ENCODE data around the gene AWAT2. TPM values are rescaled to one million over a fixed set of nuclear protein-coding genes. Genes with fewer than 3 reads are reported as not detected.

AWAT2 gene
- total and polyA plus RNA-seq, 10 of the 15 experiments (the other 5 are each of a cell fraction or from before 2014, with no cell fraction given) = not detected

DNA sequence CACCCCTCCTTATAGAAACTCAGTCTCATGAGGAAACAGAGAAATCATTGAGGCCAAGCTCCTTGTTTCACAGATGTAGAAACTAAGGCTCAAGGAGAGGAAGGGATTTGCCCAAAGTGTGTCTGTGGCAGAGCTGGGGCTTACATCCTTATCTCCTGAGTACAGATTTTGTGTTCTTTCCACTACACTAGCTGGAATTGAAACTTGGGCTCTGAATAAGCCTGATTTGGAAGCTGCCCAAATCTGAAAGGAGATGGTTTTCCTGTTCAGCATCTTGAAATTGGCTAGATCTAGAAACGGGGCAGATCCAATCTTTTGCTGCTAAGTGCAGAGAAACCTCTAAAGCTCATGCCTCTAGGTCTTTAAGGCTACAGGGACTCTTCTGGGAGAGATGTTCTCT, 24.3 kb downstream of the AWAT2 start:
- no peak overlapping the region for H3K27ac ChIP-seq (ENCODE audit: control insufficient read depth, insufficient read depth)
- H4K20me1 ChIP-seq (ENCODE audit: control insufficient read depth, insufficient read depth) = no peaks in the 10 kb centered on the region
- intact Hi-C loops (cut with micrococcal nuclease; ENCODE audit: unreplicated experiment) = no loop called here
- no peaks in the 10 kb centered on the region for H3K79me2 ChIP-seq (ENCODE audit: control insufficient read depth, insufficient read depth, low read length)
- H3K4me1 ChIP-seq (ENCODE audit: control insufficient read depth, insufficient read depth, low read length) = no peaks in the 10 kb centered on the region
- ChIA-PET RAD21 (ENCODE audit: unreplicated experiment) (no interaction called here), SMC1A (ENCODE audit: uncharacterized antibody, unreplicated experiment) (no interaction called here), POLR2A (no interaction called here), CTCF (interaction anchor here (0.9 to 1.5 kb wide), 2 partner anchors 13 to 487 kb away, joined by 3 read pairs; no protein-coding TSS in a partner anchor)
- H3K36me3 ChIP-seq (ENCODE audit: control insufficient read depth in 2 of 2, insufficient read depth in 2 of 2, low read length in 1 of 2) = no peaks in the 10 kb centered on the region
- no peak overlapping the region for H3K9ac ChIP-seq (ENCODE audit: control insufficient read depth, insufficient read depth, low read length)
- no peaks in the 10 kb centered on the region for H3K9me3 ChIP-seq (replicated peaks; ENCODE audit: control insufficient read depth, insufficient read depth, low read length)
- ATAC-seq (no peak), DNase-seq (ENCODE audit: low read depth, low spot score) (no peak), FAIRE-seq (no peak)
- no peak overlapping the region for H3K4me3 ChIP-seq
- in situ Hi-C loops (cut with MboI) = loop anchor here (25.0 kb wide), 2 partner anchors 112 to 412 kb away; partner anchors contain the start of genes DLG3 and IGBP1
- no peak for TF ChIP-seq CHD1 (IDR thresholded peaks at IDR 0.05; ENCODE audit: low read depth, low read length)
- H3K27me3 ChIP-seq (replicated peaks in 1 of 2; ENCODE audit: control insufficient read depth in 2 of 2, insufficient read depth in 2 of 2, low read length in 1 of 2) = no peaks in the 10 kb centered on the region
- H3K4me2 ChIP-seq (ENCODE audit: control insufficient read depth, insufficient read depth) = no peak overlapping the region
- WGBS (ENCODE audit: insufficient coverage, insufficient replicate concordance, low lambda C conversion rate, missing lambda C conversion rate) = 0% methylated on average over 1 of the region's 1 CpG
- no TSS peak for BruUV-seq (replicated peaks)
- no peak overlapping the region for H2AFZ ChIP-seq (ENCODE audit: control insufficient read depth, low read depth, low read length)

DNA sequence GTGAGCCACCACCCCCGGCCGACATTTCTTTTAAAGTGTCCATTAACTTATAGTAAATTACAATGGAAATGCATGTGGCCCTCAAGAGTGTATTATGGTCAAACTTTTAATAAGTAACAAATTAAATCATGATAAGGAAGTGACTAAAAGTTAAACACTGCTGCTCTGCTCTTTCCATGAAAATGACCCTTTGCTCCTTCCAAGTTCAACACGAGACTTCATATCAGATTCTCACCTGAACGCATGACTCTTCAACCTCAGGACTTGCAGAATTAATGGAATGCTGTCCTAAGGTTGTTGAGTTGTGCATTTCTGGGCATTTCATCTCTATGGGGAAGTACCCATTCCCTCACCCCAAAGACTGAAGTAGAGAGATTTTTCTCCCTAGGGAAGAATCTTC, 27.1 kb downstream of the AWAT2 start:
- FAIRE-seq (no peak), ATAC-seq (no peak), DNase-seq (ENCODE audit: low read depth, low spot score) (no peak)
- SMC1A ChIA-PET (ENCODE audit: uncharacterized antibody, unreplicated experiment) = no interaction called here
- in situ Hi-C loops (cut with MboI) = no loop called here
- TF ChIP-seq, protein P1, sequence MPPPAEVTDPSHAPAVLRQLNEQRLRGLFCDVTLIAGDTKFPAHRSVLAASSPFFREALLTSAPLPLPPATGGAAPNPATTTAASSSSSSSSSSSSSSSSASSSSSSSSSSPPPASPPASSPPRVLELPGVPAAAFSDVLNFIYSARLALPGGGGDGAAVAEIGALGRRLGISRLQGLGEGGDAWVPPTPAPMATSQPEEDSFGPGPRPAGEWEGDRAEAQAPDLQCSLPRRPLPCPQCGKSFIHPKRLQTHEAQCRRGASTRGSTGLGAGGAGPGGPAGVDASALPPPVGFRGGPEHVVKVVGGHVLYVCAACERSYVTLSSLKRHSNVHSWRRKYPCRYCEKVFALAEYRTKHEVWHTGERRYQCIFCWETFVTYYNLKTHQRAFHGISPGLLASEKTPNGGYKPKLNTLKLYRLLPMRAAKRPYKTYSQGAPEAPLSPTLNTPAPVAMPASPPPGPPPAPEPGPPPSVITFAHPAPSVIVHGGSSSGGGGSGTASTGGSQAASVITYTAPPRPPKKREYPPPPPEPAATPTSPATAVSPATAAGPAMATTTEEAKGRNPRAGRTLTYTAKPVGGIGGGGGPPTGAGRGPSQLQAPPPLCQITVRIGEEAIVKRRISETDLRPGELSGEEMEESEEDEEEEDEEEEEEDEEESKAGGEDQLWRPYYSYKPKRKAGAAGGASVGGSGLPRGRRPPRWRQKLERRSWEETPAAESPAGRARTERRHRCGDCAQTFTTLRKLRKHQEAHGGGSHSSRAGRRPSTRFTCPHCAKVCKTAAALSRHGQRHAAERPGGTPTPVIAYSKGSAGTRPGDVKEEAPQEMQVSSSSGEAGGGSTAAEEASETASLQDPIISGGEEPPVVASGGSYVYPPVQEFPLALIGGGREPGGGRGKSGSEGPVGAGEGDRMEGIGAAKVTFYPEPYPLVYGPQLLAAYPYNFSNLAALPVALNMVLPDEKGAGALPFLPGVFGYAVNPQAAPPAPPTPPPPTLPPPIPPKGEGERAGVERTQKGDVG (CRISPR knock-in tag; IDR thresholded peaks at IDR 0.05) = no peak
- TF ChIP-seq, protein P2, sequence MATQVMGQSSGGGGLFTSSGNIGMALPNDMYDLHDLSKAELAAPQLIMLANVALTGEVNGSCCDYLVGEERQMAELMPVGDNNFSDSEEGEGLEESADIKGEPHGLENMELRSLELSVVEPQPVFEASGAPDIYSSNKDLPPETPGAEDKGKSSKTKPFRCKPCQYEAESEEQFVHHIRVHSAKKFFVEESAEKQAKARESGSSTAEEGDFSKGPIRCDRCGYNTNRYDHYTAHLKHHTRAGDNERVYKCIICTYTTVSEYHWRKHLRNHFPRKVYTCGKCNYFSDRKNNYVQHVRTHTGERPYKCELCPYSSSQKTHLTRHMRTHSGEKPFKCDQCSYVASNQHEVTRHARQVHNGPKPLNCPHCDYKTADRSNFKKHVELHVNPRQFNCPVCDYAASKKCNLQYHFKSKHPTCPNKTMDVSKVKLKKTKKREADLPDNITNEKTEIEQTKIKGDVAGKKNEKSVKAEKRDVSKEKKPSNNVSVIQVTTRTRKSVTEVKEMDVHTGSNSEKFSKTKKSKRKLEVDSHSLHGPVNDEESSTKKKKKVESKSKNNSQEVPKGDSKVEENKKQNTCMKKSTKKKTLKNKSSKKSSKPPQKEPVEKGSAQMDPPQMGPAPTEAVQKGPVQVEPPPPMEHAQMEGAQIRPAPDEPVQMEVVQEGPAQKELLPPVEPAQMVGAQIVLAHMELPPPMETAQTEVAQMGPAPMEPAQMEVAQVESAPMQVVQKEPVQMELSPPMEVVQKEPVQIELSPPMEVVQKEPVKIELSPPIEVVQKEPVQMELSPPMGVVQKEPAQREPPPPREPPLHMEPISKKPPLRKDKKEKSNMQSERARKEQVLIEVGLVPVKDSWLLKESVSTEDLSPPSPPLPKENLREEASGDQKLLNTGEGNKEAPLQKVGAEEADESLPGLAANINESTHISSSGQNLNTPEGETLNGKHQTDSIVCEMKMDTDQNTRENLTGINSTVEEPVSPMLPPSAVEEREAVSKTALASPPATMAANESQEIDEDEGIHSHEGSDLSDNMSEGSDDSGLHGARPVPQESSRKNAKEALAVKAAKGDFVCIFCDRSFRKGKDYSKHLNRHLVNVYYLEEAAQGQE (IDR thresholded peaks at IDR 0.05; ENCODE audit: low read depth, low read length) = no peak
- TF ChIP-seq, protein P3, sequence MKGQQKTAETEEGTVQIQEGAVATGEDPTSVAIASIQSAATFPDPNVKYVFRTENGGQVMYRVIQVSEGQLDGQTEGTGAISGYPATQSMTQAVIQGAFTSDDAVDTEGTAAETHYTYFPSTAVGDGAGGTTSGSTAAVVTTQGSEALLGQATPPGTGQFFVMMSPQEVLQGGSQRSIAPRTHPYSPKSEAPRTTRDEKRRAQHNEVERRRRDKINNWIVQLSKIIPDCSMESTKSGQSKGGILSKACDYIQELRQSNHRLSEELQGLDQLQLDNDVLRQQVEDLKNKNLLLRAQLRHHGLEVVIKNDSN (IDR thresholded peaks at IDR 0.05; ENCODE audit: borderline replicate concordance, extremely low read length, insufficient read depth, low read depth, low read length) = no peak
- TF ChIP-seq NBN (IDR thresholded peaks at IDR 0.05) (no peak), ATF7 (IDR thresholded peaks at IDR 0.05; ENCODE audit: low read depth) (no peak)
- Histone ChIP-seq H3K4me2 (ENCODE audit: control insufficient read depth, insufficient read depth) (no peak overlapping the region), H2AFZ (ENCODE audit: control insufficient read depth, low read depth, low read length) (no peak overlapping the region), H3K36me3 (ENCODE audit: control insufficient read depth in 2 of 2, insufficient read depth in 2 of 2, low read length in 1 of 2) (no peaks in the 10 kb centered on the region), H4K20me1 (ENCODE audit: control insufficient read depth, insufficient read depth) (no peaks in the 10 kb centered on the region), H3K27ac (ENCODE audit: control insufficient read depth, insufficient read depth) (no peak overlapping the region), H3K27me3 (replicated peaks in 1 of 2; ENCODE audit: control insufficient read depth in 2 of 2, insufficient read depth in 2 of 2, low read length in 1 of 2) (no peaks in the 10 kb centered on the region), H3K9ac (ENCODE audit: control insufficient read depth, insufficient read depth, low read length) (no peak overlapping the region), H3K79me2 (ENCODE audit: control insufficient read depth, insufficient read depth, low read length) (no peaks in the 10 kb centered on the region), H3K9me3 (replicated peaks; ENCODE audit: control insufficient read depth, insufficient read depth, low read length) (no peaks in the 10 kb centered on the region), H3K4me1 (ENCODE audit: control insufficient read depth, insufficient read depth, low read length) (no peaks in the 10 kb centered on the region), H3K4me3 (no peak overlapping the region)
- 21% methylated on average over 4 of the region's 4 CpGs for WGBS (ENCODE audit: insufficient coverage, insufficient replicate concordance, low lambda C conversion rate, missing lambda C conversion rate)
- POLR2A ChIA-PET = no interaction called here
- CTCF ChIA-PET = no interaction called here
- RAD21 ChIA-PET (ENCODE audit: unreplicated experiment) = no interaction called here
- no TSS peak for BruUV-seq (replicated peaks)
- intact Hi-C loops (cut with micrococcal nuclease; ENCODE audit: unreplicated experiment) = no loop called here
